ENCODE data around the gene DXO. TPM values are rescaled to one million over a fixed set of nuclear protein-coding genes. Genes with fewer than 3 reads are reported as not detected.
"Not testable (repeated sequence)": the region's sequence is repeated elsewhere in the genome, so short reads cannot be mapped to it uniquely, and the experiment has no call there.

The DXO gene
- polyA plus RNA-seq, 1 donor (not counting 4 experiments of a cell fraction or from before 2014, with no cell fraction given), result 7.0 TPM

DNA sequence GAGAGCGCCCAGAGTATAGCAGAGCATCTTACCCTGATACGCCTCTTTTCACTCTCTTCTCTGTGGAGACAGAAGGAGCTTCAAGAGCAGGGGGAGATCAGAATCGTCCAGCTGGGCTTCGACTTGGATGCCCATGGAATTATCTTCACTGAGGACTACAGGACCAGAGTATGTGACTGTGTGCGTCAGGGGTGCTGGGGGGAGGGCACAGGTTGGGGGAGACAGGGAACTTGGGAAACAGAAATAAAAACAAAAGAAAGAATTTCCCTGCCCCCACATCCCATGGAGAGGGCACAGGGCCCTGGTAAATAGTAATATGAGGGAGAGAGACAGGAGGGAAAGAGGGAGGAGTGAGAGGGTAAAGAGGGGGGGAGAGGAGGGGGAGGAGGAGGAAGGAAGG, 6.9 kb upstream of the DXO start:
- no peak overlapping the region for H3K27ac ChIP-seq (ENCODE audit: control insufficient read depth, insufficient read depth, low read length)
- H3K27me3 ChIP-seq (ENCODE audit: control insufficient read depth, extremely low read depth, insufficient read depth, low read length), result no peaks in the 10 kb centered on the region
- H2AFZ ChIP-seq (ENCODE audit: control insufficient read depth, low read length), result no peak overlapping the region
- TF ChIP-seq, protein P1, sequence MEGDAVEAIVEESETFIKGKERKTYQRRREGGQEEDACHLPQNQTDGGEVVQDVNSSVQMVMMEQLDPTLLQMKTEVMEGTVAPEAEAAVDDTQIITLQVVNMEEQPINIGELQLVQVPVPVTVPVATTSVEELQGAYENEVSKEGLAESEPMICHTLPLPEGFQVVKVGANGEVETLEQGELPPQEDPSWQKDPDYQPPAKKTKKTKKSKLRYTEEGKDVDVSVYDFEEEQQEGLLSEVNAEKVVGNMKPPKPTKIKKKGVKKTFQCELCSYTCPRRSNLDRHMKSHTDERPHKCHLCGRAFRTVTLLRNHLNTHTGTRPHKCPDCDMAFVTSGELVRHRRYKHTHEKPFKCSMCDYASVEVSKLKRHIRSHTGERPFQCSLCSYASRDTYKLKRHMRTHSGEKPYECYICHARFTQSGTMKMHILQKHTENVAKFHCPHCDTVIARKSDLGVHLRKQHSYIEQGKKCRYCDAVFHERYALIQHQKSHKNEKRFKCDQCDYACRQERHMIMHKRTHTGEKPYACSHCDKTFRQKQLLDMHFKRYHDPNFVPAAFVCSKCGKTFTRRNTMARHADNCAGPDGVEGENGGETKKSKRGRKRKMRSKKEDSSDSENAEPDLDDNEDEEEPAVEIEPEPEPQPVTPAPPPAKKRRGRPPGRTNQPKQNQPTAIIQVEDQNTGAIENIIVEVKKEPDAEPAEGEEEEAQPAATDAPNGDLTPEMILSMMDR (optimal IDR thresholded peaks at IDR 0.05 in 1 of 3, IDR thresholded peaks at IDR 0.05 in 1 of 3, conservative IDR thresholded peaks at IDR 0.05 in 1 of 3; ENCODE audit: extremely low read depth in 1 of 3, insufficient read depth in 2 of 3, low read length in 3 of 3), result no peak
- TF ChIP-seq EZH2 (IDR thresholded peaks at IDR 0.05; ENCODE audit: low read length), result no peak
- H3K9me1 ChIP-seq (ENCODE audit: control insufficient read depth, extremely low read depth, insufficient read depth, low read length), result no peaks in the 10 kb centered on the region
- H3K9me3 ChIP-seq (ENCODE audit: control insufficient read depth, low read depth, low read length), result no peaks in the 10 kb centered on the region
- DNase-seq (ENCODE audit: low read depth, low spot score) (no peak), FAIRE-seq (no peak)
- peaks cover 2% of the 10 kb centered on the region for H3K79me2 ChIP-seq (ENCODE audit: control insufficient read depth, insufficient read depth, low read length)
- no peak overlapping the region for H3K9ac ChIP-seq (ENCODE audit: control insufficient read depth, extremely low read depth, insufficient read depth, low read length)
- no peaks in the 10 kb centered on the region for H3K4me1 ChIP-seq (ENCODE audit: control insufficient read depth, extremely low read depth, insufficient read depth, low read length)
- no peak overlapping the region for H3K4me2 ChIP-seq (ENCODE audit: control insufficient read depth, extremely low read depth, insufficient read depth, low read depth, low read length)
- no peaks in the 10 kb centered on the region for H4K20me1 ChIP-seq (ENCODE audit: control insufficient read depth, extremely low read depth, insufficient read depth, low read length)
- H3K4me3 ChIP-seq (ENCODE audit: control insufficient read depth in 2 of 3, extremely low read depth in 1 of 3, insufficient read depth in 2 of 3, low read depth in 1 of 3, low read length in 3 of 3), result no peak overlapping the region
- H3K36me3 ChIP-seq (ENCODE audit: control insufficient read depth in 2 of 2, extremely low read depth in 1 of 2, insufficient read depth in 2 of 2, low read length in 2 of 2), result no peaks in the 10 kb centered on the region
- dilution Hi-C loops (cut with MboI; ENCODE audit: extremely low pct_ligation_motif_present, low sequenced_read_pairs), result no loop called here

DNA sequence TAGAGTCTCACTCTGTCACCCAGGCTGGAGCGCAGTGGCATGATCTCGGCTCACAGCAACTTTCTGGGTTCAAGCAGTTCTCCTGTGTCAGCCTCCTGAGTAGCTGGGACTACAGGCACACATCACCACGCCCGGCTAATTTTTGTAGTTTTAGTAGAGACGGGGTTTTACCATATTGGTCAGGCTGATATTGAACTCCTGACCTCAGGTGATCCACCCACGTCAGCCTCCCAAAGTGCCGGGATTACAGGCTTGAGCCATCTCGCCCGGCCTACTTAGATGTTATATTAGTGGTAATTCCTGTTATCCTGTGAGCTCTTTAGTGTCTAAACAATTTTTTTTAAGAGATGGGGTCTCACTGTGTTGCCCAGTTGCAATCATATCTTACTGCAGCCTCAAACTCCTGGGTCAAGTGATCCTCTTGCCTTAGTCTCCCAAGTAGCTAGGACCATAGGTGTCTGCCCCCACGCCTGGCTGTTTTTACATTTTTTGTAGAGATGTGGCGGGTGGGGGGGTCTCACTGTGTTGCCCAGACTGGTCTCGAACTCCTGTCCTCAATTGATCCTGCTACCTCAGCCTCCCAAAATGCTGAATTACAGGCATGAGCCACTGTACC, 6.0 kb upstream of the DXO start:
- Histone ChIP-seq H3K79me2 (ENCODE audit: control insufficient read depth, insufficient read depth, low read length) (peaks cover 9% of the 10 kb centered on the region), H3K4me3 (ENCODE audit: control insufficient read depth in 2 of 3, extremely low read depth in 1 of 3, insufficient read depth in 2 of 3, low read depth in 1 of 3, low read length in 3 of 3) (no peak overlapping the region), H3K9ac (ENCODE audit: control insufficient read depth, extremely low read depth, insufficient read depth, low read length) (no peak overlapping the region), H3K27me3 (ENCODE audit: control insufficient read depth, extremely low read depth, insufficient read depth, low read length) (no peaks in the 10 kb centered on the region), H4K20me1 (ENCODE audit: control insufficient read depth, extremely low read depth, insufficient read depth, low read length) (no peaks in the 10 kb centered on the region), H3K4me2 (ENCODE audit: control insufficient read depth, extremely low read depth, insufficient read depth, low read depth, low read length) (no peak overlapping the region), H2AFZ (ENCODE audit: control insufficient read depth, low read length) (no peak overlapping the region), H3K9me3 (ENCODE audit: control insufficient read depth, low read depth, low read length) (no peaks in the 10 kb centered on the region), H3K9me1 (ENCODE audit: control insufficient read depth, extremely low read depth, insufficient read depth, low read length) (no peaks in the 10 kb centered on the region), H3K27ac (ENCODE audit: control insufficient read depth, insufficient read depth, low read length) (no peak overlapping the region), H3K4me1 (ENCODE audit: control insufficient read depth, extremely low read depth, insufficient read depth, low read length) (peaks cover 6% of the 10 kb centered on the region), H3K36me3 (ENCODE audit: control insufficient read depth in 2 of 2, extremely low read depth in 1 of 2, insufficient read depth in 2 of 2, low read length in 2 of 2) (no peaks in the 10 kb centered on the region)
- dilution Hi-C loops (cut with MboI; ENCODE audit: extremely low pct_ligation_motif_present, low sequenced_read_pairs), result no loop called here
- TF ChIP-seq EZH2 (IDR thresholded peaks at IDR 0.05; ENCODE audit: low read length), result no peak
- TF ChIP-seq, protein P1 (optimal IDR thresholded peaks at IDR 0.05 in 1 of 3, IDR thresholded peaks at IDR 0.05 in 1 of 3, conservative IDR thresholded peaks at IDR 0.05 in 1 of 3; ENCODE audit: extremely low read depth in 1 of 3, insufficient read depth in 2 of 3, low read length in 3 of 3), result no peak
- FAIRE-seq (no peak), DNase-seq (ENCODE audit: low read depth, low spot score) (no peak)

DNA sequence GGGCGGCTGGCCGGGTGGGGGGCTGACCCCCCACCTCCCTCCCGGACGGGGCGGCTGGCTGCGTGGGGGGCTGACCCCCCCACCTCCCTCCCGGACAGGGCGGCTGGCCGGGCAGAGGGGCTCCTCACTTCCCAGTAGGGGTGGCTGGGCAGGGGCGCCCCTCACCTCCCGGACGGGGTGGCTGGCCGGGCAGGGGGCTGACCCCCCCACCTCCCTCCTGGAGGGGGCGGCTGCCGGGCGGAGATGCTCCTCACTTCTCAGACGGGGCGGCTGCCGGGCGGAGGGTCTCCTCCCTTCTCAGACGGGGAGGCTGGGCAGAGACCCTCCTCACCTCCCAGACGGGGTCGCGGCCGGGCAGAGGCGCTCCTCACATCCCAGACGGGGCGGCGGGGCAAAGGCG, 4.1 kb upstream of the DXO start:
- H4K20me1 ChIP-seq (ENCODE audit: control insufficient read depth, extremely low read depth, insufficient read depth, low read length); H3K36me3 ChIP-seq (ENCODE audit: control insufficient read depth in 2 of 2, extremely low read depth in 1 of 2, insufficient read depth in 2 of 2, low read length in 2 of 2); FAIRE-seq; H3K4me3 ChIP-seq (ENCODE audit: control insufficient read depth in 2 of 3, extremely low read depth in 1 of 3, insufficient read depth in 2 of 3, low read depth in 1 of 3, low read length in 3 of 3); H3K9me3 ChIP-seq (ENCODE audit: control insufficient read depth, low read depth, low read length); H3K27ac ChIP-seq (ENCODE audit: control insufficient read depth, insufficient read depth, low read length); H3K27me3 ChIP-seq (ENCODE audit: control insufficient read depth, extremely low read depth, insufficient read depth, low read length); H3K9ac ChIP-seq (ENCODE audit: control insufficient read depth, extremely low read depth, insufficient read depth, low read length); dilution Hi-C loops (cut with MboI; ENCODE audit: extremely low pct_ligation_motif_present, low sequenced_read_pairs); H2AFZ ChIP-seq (ENCODE audit: control insufficient read depth, low read length); DNase-seq (ENCODE audit: low read depth, low spot score); H3K9me1 ChIP-seq (ENCODE audit: control insufficient read depth, extremely low read depth, insufficient read depth, low read length); H3K4me2 ChIP-seq (ENCODE audit: control insufficient read depth, extremely low read depth, insufficient read depth, low read depth, low read length): not testable (repeated sequence)
- Histone ChIP-seq H3K4me1 (ENCODE audit: control insufficient read depth, extremely low read depth, insufficient read depth, low read length) (peaks cover 13% of the 10 kb centered on the region), H3K79me2 (ENCODE audit: control insufficient read depth, insufficient read depth, low read length) (peaks cover 19% of the 10 kb centered on the region)

Data from keratinocyte (primary cell).